ENCODE measurements around the gene COL17A1. TPM values are rescaled to one million over a fixed set of nuclear protein-coding genes. Genes with fewer than 3 reads are reported as not detected.

The COL17A1 gene
- total and polyA plus RNA-seq, 4 donors = 0.28 to 1.5 (median 1.2) TPM

- intact Hi-C loops (cut with DNase I) = no loop called here
- H3K27me3 ChIP-seq (ENCODE audit: control insufficient read depth in 1 of 2, insufficient read depth in 2 of 2, low read length in 1 of 2) = no peaks in the 10 kb centered on the region
- H3K27ac ChIP-seq (ENCODE audit: low read depth in 1 of 2, low read length in 2 of 2) = no peak overlapping the region
- ATAC-seq (ENCODE audit: low FRiP score) (no peak), DNase-seq (no peak)
- peaks cover 2 to 4% of the 10 kb centered on the region in 2 donors for H3K36me3 ChIP-seq (ENCODE audit: control insufficient read depth in 1 of 2, insufficient read depth in 2 of 2, low read length in 1 of 2)
- H3K4me3 ChIP-seq (ENCODE audit: low read length in 2 of 2) = no peak overlapping the region
- H3K4me1 ChIP-seq (ENCODE audit: control insufficient read depth in 1 of 2, insufficient read depth in 2 of 2, low read length in 2 of 2) = no peaks in the 10 kb centered on the region
- no peaks in the 10 kb centered on the region for H3K9me3 ChIP-seq (ENCODE audit: control insufficient read depth, low read length)
- WGBS, 2 donors = 94 to 97% methylated on average over 4 of the region's 4 CpGs
Measured at GRCh38 chr10:104013489-104013888, 72.2 kb downstream of the COL17A1 start.

GRCh38 chr10:104011904-104012303 lies 73.8 kb downstream of the COL17A1 start:
- peaks cover 0 to 4% of the 10 kb centered on the region in 2 donors for H3K36me3 ChIP-seq (ENCODE audit: control insufficient read depth in 1 of 2, insufficient read depth in 2 of 2, low read length in 1 of 2)
- 87 to 91% methylated on average over 2 of the region's 2 CpGs for WGBS, 2 donors
- H3K4me1 ChIP-seq (ENCODE audit: control insufficient read depth in 1 of 2, insufficient read depth in 2 of 2, low read length in 2 of 2) = no peaks in the 10 kb centered on the region
- DNase-seq = no peak
- H3K9me3 ChIP-seq (ENCODE audit: control insufficient read depth, low read length) = no peaks in the 10 kb centered on the region
- ATAC-seq (ENCODE audit: low FRiP score) = no peak
- no peak overlapping the region for H3K27ac ChIP-seq (ENCODE audit: low read depth in 1 of 2, low read length in 2 of 2)
- no peak overlapping the region for H3K4me3 ChIP-seq (ENCODE audit: low read length in 2 of 2)
- intact Hi-C loops (cut with DNase I) = no loop called here
- H3K27me3 ChIP-seq (ENCODE audit: control insufficient read depth in 1 of 2, insufficient read depth in 2 of 2, low read length in 1 of 2) = no peaks in the 10 kb centered on the region

- Histone ChIP-seq H3K9me3 (ENCODE audit: control insufficient read depth, low read length) (no peaks in the 10 kb centered on the region), H3K27ac (ENCODE audit: low read depth in 1 of 2, low read length in 2 of 2) (no peak overlapping the region), H3K4me3 (ENCODE audit: low read length in 2 of 2) (no peak overlapping the region), H3K4me1 (ENCODE audit: control insufficient read depth in 1 of 2, insufficient read depth in 2 of 2, low read length in 2 of 2) (no peaks in the 10 kb centered on the region), H3K27me3 (ENCODE audit: control insufficient read depth in 1 of 2, insufficient read depth in 2 of 2, low read length in 1 of 2) (no peaks in the 10 kb centered on the region), H3K36me3 (ENCODE audit: control insufficient read depth in 1 of 2, insufficient read depth in 2 of 2, low read length in 1 of 2) (peaks cover 4% of the 10 kb centered on the region in 2 donors)
- no peak for DNase-seq
- no peak for ATAC-seq (ENCODE audit: low FRiP score)
- whole genome bisulfite sequencing, 2 donors = 88% methylated on average over 8 of the region's 8 CpGs
- intact Hi-C loops (cut with DNase I) = no loop called here
Measured at GRCh38 chr10:104005172-104005863, 80.4 kb downstream of the COL17A1 start.

GRCh38 chr10:104002911-104003310 lies 82.8 kb downstream of the COL17A1 start:
- Histone ChIP-seq H3K27ac (ENCODE audit: low read depth in 1 of 2, low read length in 2 of 2) (no peak overlapping the region), H3K36me3 (ENCODE audit: control insufficient read depth in 1 of 2, insufficient read depth in 2 of 2, low read length in 1 of 2) (peaks cover 4% of the 10 kb centered on the region in 2 donors), H3K27me3 (ENCODE audit: control insufficient read depth in 1 of 2, insufficient read depth in 2 of 2, low read length in 1 of 2) (no peaks in the 10 kb centered on the region), H3K4me3 (ENCODE audit: low read length in 2 of 2) (no peak overlapping the region), H3K9me3 (ENCODE audit: control insufficient read depth, low read length) (no peaks in the 10 kb centered on the region), H3K4me1 (ENCODE audit: control insufficient read depth in 1 of 2, insufficient read depth in 2 of 2, low read length in 2 of 2) (no peaks in the 10 kb centered on the region)
- WGBS, 2 donors = 96 to 97% methylated on average over 1 of the region's 1 CpG
- ATAC-seq (ENCODE audit: low FRiP score) = no peak
- intact Hi-C loops (cut with DNase I) = no loop called here
- DNase-seq = no peak

GRCh38 chr10:103998805-103999204 lies 86.9 kb downstream of the COL17A1 start:
- H3K27ac ChIP-seq (ENCODE audit: low read depth in 1 of 2, low read length in 2 of 2) = no peak overlapping the region
- ATAC-seq (ENCODE audit: low FRiP score) (no peak), DNase-seq (no peak)
- H3K27me3 ChIP-seq (ENCODE audit: control insufficient read depth in 1 of 2, insufficient read depth in 2 of 2, low read length in 1 of 2) = no peaks in the 10 kb centered on the region
- no peaks in the 10 kb centered on the region for H3K9me3 ChIP-seq (ENCODE audit: control insufficient read depth, low read length)
- H3K4me1 ChIP-seq (ENCODE audit: control insufficient read depth in 1 of 2, insufficient read depth in 2 of 2, low read length in 2 of 2) = no peaks in the 10 kb centered on the region
- H3K4me3 ChIP-seq (ENCODE audit: low read length in 2 of 2) = no peak overlapping the region
- peaks cover 2 to 4% of the 10 kb centered on the region in 2 donors for H3K36me3 ChIP-seq (ENCODE audit: control insufficient read depth in 1 of 2, insufficient read depth in 2 of 2, low read length in 1 of 2)
- intact Hi-C loops (cut with DNase I) = no loop called here
- 95 to 97% methylated on average over 2 of the region's 2 CpGs for WGBS, 2 donors

GRCh38 chr10:103995134-103995533 lies 90.5 kb downstream of the COL17A1 start:
- Histone ChIP-seq H3K27me3 (ENCODE audit: control insufficient read depth in 1 of 2, insufficient read depth in 2 of 2, low read length in 1 of 2) (no peaks in the 10 kb centered on the region), H3K36me3 (ENCODE audit: control insufficient read depth in 1 of 2, insufficient read depth in 2 of 2, low read length in 1 of 2) (no peaks in the 10 kb centered on the region), H3K9me3 (ENCODE audit: control insufficient read depth, low read length) (no peaks in the 10 kb centered on the region), H3K27ac (ENCODE audit: low read depth in 1 of 2, low read length in 2 of 2) (no peak overlapping the region), H3K4me3 (ENCODE audit: low read length in 2 of 2) (no peak overlapping the region), H3K4me1 (ENCODE audit: control insufficient read depth in 1 of 2, insufficient read depth in 2 of 2, low read length in 2 of 2) (no peaks in the 10 kb centered on the region)
- 95 to 96% methylated on average over 1 of the region's 1 CpG for WGBS, 2 donors
- DNase-seq (no peak), ATAC-seq (ENCODE audit: low FRiP score) (no peak)
- intact Hi-C loops (cut with DNase I) = no loop called here

- Histone ChIP-seq H3K36me3 (ENCODE audit: control insufficient read depth in 1 of 2, insufficient read depth in 2 of 2, low read length in 1 of 2) (no peaks in the 10 kb centered on the region), H3K27me3 (ENCODE audit: control insufficient read depth in 1 of 2, insufficient read depth in 2 of 2, low read length in 1 of 2) (no peaks in the 10 kb centered on the region), H3K4me1 (ENCODE audit: control insufficient read depth in 1 of 2, insufficient read depth in 2 of 2, low read length in 2 of 2) (no peaks in the 10 kb centered on the region), H3K27ac (ENCODE audit: low read depth in 1 of 2, low read length in 2 of 2) (no peak overlapping the region), H3K4me3 (ENCODE audit: low read length in 2 of 2) (no peak overlapping the region), H3K9me3 (ENCODE audit: control insufficient read depth, low read length) (no peaks in the 10 kb centered on the region)
- no peak for ATAC-seq (ENCODE audit: low FRiP score)
- intact Hi-C loops (cut with DNase I) = no loop called here
- 73 to 74% methylated on average over 3 of the region's 3 CpGs for WGBS, 2 donors
- no peak for DNase-seq
Measured at GRCh38 chr10:103991393-103992128, 94.1 kb downstream of the COL17A1 start.

GRCh38 chr10:103990531-103990930 lies 95.1 kb downstream of the COL17A1 start:
- no peak overlapping the region for H3K27ac ChIP-seq (ENCODE audit: low read depth in 1 of 2, low read length in 2 of 2)
- no peaks in the 10 kb centered on the region for H3K9me3 ChIP-seq (ENCODE audit: control insufficient read depth, low read length)
- H3K36me3 ChIP-seq (ENCODE audit: control insufficient read depth in 1 of 2, insufficient read depth in 2 of 2, low read length in 1 of 2) = no peaks in the 10 kb centered on the region
- H3K4me1 ChIP-seq (ENCODE audit: control insufficient read depth in 1 of 2, insufficient read depth in 2 of 2, low read length in 2 of 2) = no peaks in the 10 kb centered on the region
- intact Hi-C loops (cut with DNase I) = no loop called here
- H3K4me3 ChIP-seq (ENCODE audit: low read length in 2 of 2) = no peak overlapping the region
- ATAC-seq (ENCODE audit: low FRiP score) = no peak
- no peak for DNase-seq
- no peaks in the 10 kb centered on the region for H3K27me3 ChIP-seq (ENCODE audit: control insufficient read depth in 1 of 2, insufficient read depth in 2 of 2, low read length in 1 of 2)
- 66 to 79% methylated on average over 1 of the region's 1 CpG for WGBS, 2 donors

- Histone ChIP-seq H3K4me1 (ENCODE audit: control insufficient read depth in 1 of 2, insufficient read depth in 2 of 2, low read length in 2 of 2) (no peaks in the 10 kb centered on the region), H3K27me3 (ENCODE audit: control insufficient read depth in 1 of 2, insufficient read depth in 2 of 2, low read length in 1 of 2) (no peaks in the 10 kb centered on the region), H3K4me3 (ENCODE audit: low read length in 2 of 2) (no peak overlapping the region), H3K27ac (ENCODE audit: low read depth in 1 of 2, low read length in 2 of 2) (no peak overlapping the region), H3K9me3 (ENCODE audit: control insufficient read depth, low read length) (no peaks in the 10 kb centered on the region), H3K36me3 (ENCODE audit: control insufficient read depth in 1 of 2, insufficient read depth in 2 of 2, low read length in 1 of 2) (no peaks in the 10 kb centered on the region)
- DNase-seq (no peak), ATAC-seq (ENCODE audit: low FRiP score) (no peak)
- intact Hi-C loops (cut with DNase I) = no loop called here
- 73 to 74% methylated on average over 3 of the region's 3 CpGs for WGBS, 2 donors
Measured at GRCh38 chr10:103990121-103990520, 95.6 kb downstream of the COL17A1 start.

Measured in aorta (tissue), 5 donors.